GM18520 (cell line): ENCODE data around the gene SH3RF3.

Source experiments
- ATAC-seq: cut with Tn5 transposase; IDR thresholded peaks from one replicate; pipeline ENCODE4 v1.9.1; 2021; ENCODE audit not compliant: unreplicated experiment

SH3RF3 gene

GRCh38 chr2:109330056-109330455, 201.1 kb downstream of the SH3RF3 start:
- no peak for ATAC-seq

GRCh38 chr2:109331081-109331480, 202.1 kb downstream of the SH3RF3 start:
- no peak for ATAC-seq

- no peak for ATAC-seq
Measured at GRCh38 chr2:109331896-109332848, 203.2 kb downstream of the SH3RF3 start.

- no peak for ATAC-seq
Measured at GRCh38 chr2:109332880-109333279, 203.9 kb downstream of the SH3RF3 start.

GRCh38 chr2:109333414-109334210, 204.6 kb downstream of the SH3RF3 start:
- no peak for ATAC-seq

GRCh38 chr2:109335631-109336176, 206.7 kb downstream of the SH3RF3 start:
- no peak for ATAC-seq

- ATAC-seq: no peak
Measured at GRCh38 chr2:109336296-109336695, 207.3 kb downstream of the SH3RF3 start.

GRCh38 chr2:109337221-109337620, 208.2 kb downstream of the SH3RF3 start:
- no peak for ATAC-seq

GRCh38 chr2:109339519-109339966, 210.5 kb downstream of the SH3RF3 start:
- no peak for ATAC-seq

- ATAC-seq: no peak
Measured at GRCh38 chr2:109340381-109340780, 211.4 kb downstream of the SH3RF3 start.

- no peak for ATAC-seq
Measured at GRCh38 chr2:109341355-109342255, 212.6 kb downstream of the SH3RF3 start.

GRCh38 chr2:109342256-109342850, 213.3 kb downstream of the SH3RF3 start:
- ATAC-seq: no peak

- no peak for ATAC-seq
Measured at GRCh38 chr2:109342930-109343329, 213.9 kb downstream of the SH3RF3 start.

GRCh38 chr2:109343460-109343859, 214.5 kb downstream of the SH3RF3 start:
- ATAC-seq: no peak

GRCh38 chr2:109344270-109344805, 215.3 kb downstream of the SH3RF3 start:
- no peak for ATAC-seq

GRCh38 chr2:109345091-109345490, 216.1 kb downstream of the SH3RF3 start:
- no peak for ATAC-seq

GRCh38 chr2:109345653-109346480, 216.9 kb downstream of the SH3RF3 start:
- no peak for ATAC-seq

GRCh38 chr2:109346601-109347228, 217.7 kb downstream of the SH3RF3 start:
- ATAC-seq: no peak
